Epithelial cell of proximal tubule (primary cell): ENCODE results near the gene CLSTN1. TPM values are rescaled to one million over a fixed set of nuclear protein-coding genes. Genes with fewer than 3 reads are reported as not detected.

ENCODE experiments used
- DNase-seq: peaks from one replicate; pipeline ENCODE4 v3.0.0-alpha.2; 2011; ENCODE audit warnings: low read depth
- H3K4me3 ChIP-seq: 2 replicates; pipeline ENCODE4 v1.5.1; 2011; ENCODE audit warnings: low read depth, mild to moderate bottlenecking, low read length
- CTCF ChIP-seq: conservative IDR thresholded peaks from 2 replicates; pipeline ENCODE4 v1.5.1; 2012; ENCODE audit warnings: low read depth, mild to moderate bottlenecking, low read length
- total RNA-seq: library from RNA; depleted of rRNA; stranded (reverse); fragments of >200 nt; gene quantifications from 2 replicates; pipeline ENCODE4 v1.2.3, GENCODE V29; 2015

CLSTN1 gene
- total RNA-seq, 1 donor from 2014 or later, result 87.5 TPM

- H3K4me3 ChIP-seq, result no peak overlapping the region
- DNase-seq, result no peak
- no peak for TF ChIP-seq CTCF
Observed at GRCh38 chr1:9776685-9777084, 47.1 kb downstream of the CLSTN1 start.

DNA sequence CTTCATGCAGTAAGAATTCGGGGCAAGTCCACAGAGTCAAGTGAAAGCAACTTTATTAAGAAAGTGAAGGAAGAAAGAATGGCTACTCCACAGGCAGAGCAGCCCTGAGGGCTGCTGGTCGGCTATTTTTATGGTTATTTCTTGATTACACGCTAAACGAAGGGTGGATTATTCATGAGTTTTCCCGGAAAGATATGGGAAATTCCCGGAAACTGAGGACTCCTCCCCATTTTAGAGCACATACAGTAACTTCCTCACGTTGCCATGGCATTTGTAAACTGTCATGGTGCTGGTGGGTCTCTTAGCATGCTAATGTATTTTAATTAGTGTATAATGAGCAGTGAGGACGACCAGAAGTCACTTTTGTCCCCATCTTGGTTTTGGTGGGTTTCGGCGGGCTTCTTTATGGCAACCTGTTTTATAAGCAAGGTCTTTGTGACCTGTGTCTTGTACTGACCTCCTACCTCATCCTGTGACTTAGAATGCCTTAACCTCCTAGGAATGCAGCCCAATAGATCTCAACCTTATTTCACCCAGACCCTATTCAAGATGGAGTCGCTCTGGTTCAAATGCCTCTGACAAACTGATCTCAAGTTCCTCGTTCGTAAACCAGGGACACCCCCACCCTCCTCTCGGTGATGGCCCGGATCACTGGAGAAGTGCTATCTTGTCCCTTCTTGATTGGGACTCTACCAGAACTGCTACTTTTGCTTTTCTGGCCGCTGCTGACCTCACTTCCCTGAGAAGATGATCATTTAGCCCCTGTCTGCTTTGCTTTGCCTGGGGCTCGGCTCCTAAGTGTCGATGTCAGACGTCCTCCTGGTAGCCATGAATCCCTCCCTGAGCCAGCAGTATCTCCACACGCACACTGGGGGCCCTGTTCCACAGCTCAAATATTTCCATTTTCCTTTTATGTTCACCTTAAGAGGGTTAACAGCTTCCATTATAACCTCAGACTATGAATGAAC lies 48.8 kb downstream of the CLSTN1 start:
- TF ChIP-seq CTCF, result no peak
- H3K4me3 ChIP-seq, result no peak overlapping the region
- DNase-seq, result no peak

DNA sequence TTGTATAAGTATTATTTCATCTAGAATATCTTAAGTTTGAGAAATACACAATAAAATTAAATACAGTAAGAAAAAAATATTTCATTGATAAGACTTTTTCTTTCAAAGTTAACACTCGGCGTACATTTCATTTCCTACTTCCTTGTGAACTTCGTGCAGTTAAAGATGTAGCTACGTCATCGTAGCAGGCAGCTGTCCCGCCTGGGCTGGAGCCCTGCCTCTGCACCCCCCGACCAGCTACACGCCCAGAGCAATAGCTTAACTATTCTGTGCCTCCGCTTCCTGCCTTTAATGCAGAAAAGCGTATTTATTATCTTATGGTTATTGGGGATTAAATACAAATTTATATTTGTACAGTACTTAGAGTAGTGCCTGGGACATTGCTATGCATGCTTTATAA lies 53.5 kb downstream of the CLSTN1 start:
- H3K4me3 ChIP-seq, result no peak overlapping the region
- no peak for TF ChIP-seq CTCF
- no peak for DNase-seq

DNA sequence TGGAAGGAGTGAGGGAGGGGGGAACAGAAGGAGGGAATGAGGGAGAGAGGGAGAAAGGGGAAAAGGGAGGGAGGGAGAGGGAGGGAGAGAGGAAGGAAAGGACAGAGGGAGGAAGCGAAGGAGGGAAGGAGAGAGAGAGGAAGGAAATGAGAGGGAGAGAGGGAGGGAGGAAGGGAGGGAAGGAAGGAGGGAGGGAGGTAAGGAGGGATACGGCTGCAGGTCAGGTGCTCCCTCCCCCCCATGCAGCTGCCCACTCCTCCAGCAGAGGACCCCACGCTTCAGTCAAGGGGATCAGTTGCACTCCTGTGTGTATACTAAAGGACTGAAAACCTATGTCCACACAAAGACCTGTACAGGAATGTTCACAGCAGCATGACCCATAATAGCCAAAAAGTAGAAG lies 54.8 kb downstream of the CLSTN1 start:
- TF ChIP-seq CTCF, result no peak
- no peak for DNase-seq
- H3K4me3 ChIP-seq, result no peak overlapping the region

- H3K4me3 ChIP-seq, result no peak overlapping the region
- no peak for DNase-seq
- TF ChIP-seq CTCF, result no peak
Observed at GRCh38 chr1:9767964-9768668, 55.6 kb downstream of the CLSTN1 start.

DNA sequence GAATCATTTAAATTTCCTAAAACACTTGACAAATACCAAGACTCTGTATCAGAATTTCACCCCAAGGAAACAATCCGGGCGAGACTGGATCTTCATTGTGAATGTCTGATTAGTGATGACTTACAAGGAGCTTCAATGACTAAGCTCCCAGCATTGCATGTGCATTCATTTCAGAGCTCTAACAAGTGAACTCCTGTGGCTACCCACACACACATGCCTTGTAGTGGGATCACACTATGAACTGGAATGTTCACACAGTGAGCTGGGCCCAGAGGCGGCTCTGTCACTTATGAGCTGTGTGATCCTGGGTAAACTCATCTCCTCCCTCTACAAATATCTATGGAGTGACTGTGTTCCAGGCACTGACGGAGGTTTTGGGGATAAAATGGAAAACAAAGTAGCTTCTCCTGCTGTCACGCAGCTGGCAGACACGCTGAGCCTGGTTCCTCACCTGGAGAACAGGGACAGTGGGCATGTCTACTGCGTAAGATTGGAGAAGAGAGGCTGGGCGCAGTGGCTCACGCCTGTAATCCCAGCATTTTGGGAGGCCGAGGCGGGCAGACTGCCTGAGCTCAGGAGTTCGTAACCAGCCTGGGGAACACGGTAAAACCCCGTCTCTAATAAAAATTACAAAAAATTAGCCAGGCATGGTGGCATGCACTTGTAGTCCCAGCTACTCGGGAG lies 56.9 kb downstream of the CLSTN1 start:
- peak; percentile 99 for DNase-seq
- no peak overlapping the region for H3K4me3 ChIP-seq
- TF ChIP-seq CTCF, result no peak
